Activated naive CD8-positive, alpha-beta T cell treated with anti-CD3 and anti-CD28 coated beads, Interleukin-2, amount 10 ng/mL, durations not matched to agents 7 days and 5 days (primary cell): ENCODE results near the gene PPP1R9B. TPM values are rescaled to one million over a fixed set of nuclear protein-coding genes. Genes with fewer than 3 reads are reported as not detected.

Experiments
- ATAC-seq: fragments of 150-1000 bp; cut with Tn5 transposase; one replicate; pipeline ENCODE4 v1.10.0; 2021; ENCODE audit warnings: low read depth, moderate library complexity
- POLR2A ChIA-PET: fragments of 350-600 bp; sonication (Branson Sonifier 250); formaldehyde crosslinking; loops from one replicate; lab custom pipeline; 2021; ENCODE audit warnings: antibody characterized with exemption; lab: Charles Lee
- DNase-seq: peaks from one replicate; pipeline ENCODE4 v3.0.0; 2021
- H3K27ac Mint-ChIP-seq: one replicate; pipeline ENCODE4 v1.8.0; 2022; ENCODE audit warnings: mild to moderate bottlenecking, mixed read lengths
- H3K27me3 Mint-ChIP-seq: one replicate; pipeline ENCODE4 v1.8.0; 2022; ENCODE audit warnings: mild to moderate bottlenecking, moderate library complexity, mixed read lengths
- H3K36me3 Mint-ChIP-seq: one replicate; pipeline ENCODE4 v1.8.0; 2021; ENCODE audit warnings: mild to moderate bottlenecking, mixed read lengths
- H3K4me1 Mint-ChIP-seq: one replicate; pipeline ENCODE4 v1.8.0; 2021; ENCODE audit warnings: mixed read lengths
- H3K4me3 Mint-ChIP-seq: one replicate; pipeline ENCODE4 v1.8.0; 2022; ENCODE audit warnings: mild to moderate bottlenecking, moderate library complexity, mixed read lengths
- H3K9me3 Mint-ChIP-seq: one replicate; pipeline ENCODE4 v1.8.0; 2021; ENCODE audit warnings: mixed read lengths
- total RNA-seq, 2 experiments: library from RNA; stranded (reverse); gene quantifications; one replicate each; pipeline ENCODE4 v1.2.3, GENCODE V29; 2021

The PPP1R9B gene
- total RNA-seq, 2 experiments from 2014 or later, result 114 to 116 TPM

GRCh38 chr17:50101346-50102163 is 48.9 kb downstream of the PPP1R9B start:
- POLR2A ChIA-PET, result no interaction called here
- H3K27me3 Mint-ChIP-seq, result no peaks in the 10 kb centered on the region

GRCh38 chr17:50100921-50101345 is 49.5 kb downstream of the PPP1R9B start:
- Mint-ChIP-seq H3K36me3 (no peaks in the 10 kb centered on the region), H3K4me1 (peaks cover 8% of the 10 kb centered on the region), H3K9me3 (no peaks in the 10 kb centered on the region), H3K27ac (no peak overlapping the region), H3K27me3 (no peaks in the 10 kb centered on the region), H3K4me3 (no peak overlapping the region)
- POLR2A ChIA-PET, result no interaction called here
- ATAC-seq (no peak), DNase-seq (no peak)

More at GRCh38 chr17:50101346-50102163, 48.9 kb downstream of the PPP1R9B start:
- ATAC-seq (no peak), DNase-seq (no peak)
- Mint-ChIP-seq H3K9me3 (no peaks in the 10 kb centered on the region), H3K36me3 (no peaks in the 10 kb centered on the region), H3K4me1 (peaks cover 7% of the 10 kb centered on the region), H3K27ac (no peak overlapping the region), H3K4me3 (no peak overlapping the region)

DNA sequence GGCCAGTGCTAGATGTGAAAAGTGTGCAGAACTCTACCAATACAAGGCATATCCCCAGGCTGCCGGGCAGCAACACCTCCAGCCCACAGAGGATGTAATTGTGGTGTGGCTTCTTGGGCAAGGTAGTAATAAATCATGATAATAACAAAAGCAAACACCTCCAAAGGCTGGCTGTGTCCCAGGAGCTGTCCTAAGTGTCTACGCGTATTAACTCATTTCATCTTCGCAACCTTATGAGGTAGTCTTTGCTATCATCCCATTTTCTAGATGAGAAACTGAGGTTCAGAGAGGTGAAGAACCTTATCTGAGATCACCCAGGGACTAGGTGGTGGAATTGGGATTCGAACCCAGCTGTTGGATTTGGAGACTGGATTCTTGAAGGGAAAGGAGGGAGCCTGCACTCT is 50.0 kb downstream of the PPP1R9B start:
- H3K9me3 Mint-ChIP-seq, result no peaks in the 10 kb centered on the region
- POLR2A ChIA-PET, result no interaction called here
- peaks cover 13% of the 10 kb centered on the region for H3K4me1 Mint-ChIP-seq
- no peak overlapping the region for H3K4me3 Mint-ChIP-seq
- H3K27ac Mint-ChIP-seq, result no peak overlapping the region
- no peaks in the 10 kb centered on the region for H3K27me3 Mint-ChIP-seq
- no peak for ATAC-seq
- DNase-seq, result no peak
- H3K36me3 Mint-ChIP-seq, result no peaks in the 10 kb centered on the region

DNA sequence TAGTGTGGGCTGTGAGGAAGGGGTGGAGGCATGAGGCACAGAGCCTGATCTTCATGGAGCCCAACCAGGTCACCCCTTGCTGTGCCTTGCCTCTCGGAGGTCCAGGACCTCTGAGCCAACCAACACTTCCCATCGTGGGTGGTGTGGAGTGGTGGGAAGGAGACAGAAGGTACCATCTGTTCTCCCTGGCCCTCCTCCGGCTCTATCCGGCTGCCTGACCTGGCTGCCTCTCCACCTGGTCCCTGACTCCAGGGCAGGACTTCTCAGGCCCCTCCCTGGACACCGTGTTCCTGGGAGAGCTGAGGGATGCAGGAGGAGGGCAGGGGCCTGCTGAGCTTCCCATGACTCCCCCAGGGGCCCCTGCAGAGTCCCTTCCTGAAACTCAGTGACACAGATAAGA is 51.5 kb downstream of the PPP1R9B start:
- H3K27ac Mint-ChIP-seq, result no peak overlapping the region
- H3K4me1 Mint-ChIP-seq, result peaks cover 16% of the 10 kb centered on the region
- no peak for ATAC-seq
- H3K9me3 Mint-ChIP-seq, result no peaks in the 10 kb centered on the region
- no peak for DNase-seq
- POLR2A ChIA-PET, result no interaction called here
- H3K4me3 Mint-ChIP-seq, result no peak overlapping the region
- no peaks in the 10 kb centered on the region for H3K27me3 Mint-ChIP-seq
- no peaks in the 10 kb centered on the region for H3K36me3 Mint-ChIP-seq

DNA sequence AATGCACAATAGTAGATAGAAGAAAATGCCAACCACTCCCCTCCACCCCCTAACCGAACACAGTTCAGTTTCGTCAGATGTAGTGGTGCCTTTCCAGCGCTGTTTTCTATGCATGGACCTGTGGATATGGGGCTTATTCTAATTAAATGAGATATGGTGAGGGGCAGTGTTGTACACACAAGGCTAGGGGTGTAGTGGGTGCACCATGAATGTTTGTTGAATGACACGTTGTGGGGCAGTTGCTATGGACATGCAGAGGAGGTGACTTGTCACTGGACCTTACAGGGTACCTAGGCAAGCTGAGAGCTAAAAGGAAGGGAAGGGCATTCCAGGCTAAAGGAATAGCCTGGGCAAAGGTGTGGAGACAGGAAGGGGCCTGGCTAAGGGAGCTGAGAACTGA is 51.9 kb downstream of the PPP1R9B start:
- Mint-ChIP-seq H3K4me3 (no peak overlapping the region), H3K9me3 (no peaks in the 10 kb centered on the region), H3K4me1 (peaks cover 16% of the 10 kb centered on the region), H3K36me3 (no peaks in the 10 kb centered on the region), H3K27ac (no peak overlapping the region), H3K27me3 (no peaks in the 10 kb centered on the region)
- no peak for DNase-seq
- no peak for ATAC-seq
- POLR2A ChIA-PET, result no interaction called here

DNA sequence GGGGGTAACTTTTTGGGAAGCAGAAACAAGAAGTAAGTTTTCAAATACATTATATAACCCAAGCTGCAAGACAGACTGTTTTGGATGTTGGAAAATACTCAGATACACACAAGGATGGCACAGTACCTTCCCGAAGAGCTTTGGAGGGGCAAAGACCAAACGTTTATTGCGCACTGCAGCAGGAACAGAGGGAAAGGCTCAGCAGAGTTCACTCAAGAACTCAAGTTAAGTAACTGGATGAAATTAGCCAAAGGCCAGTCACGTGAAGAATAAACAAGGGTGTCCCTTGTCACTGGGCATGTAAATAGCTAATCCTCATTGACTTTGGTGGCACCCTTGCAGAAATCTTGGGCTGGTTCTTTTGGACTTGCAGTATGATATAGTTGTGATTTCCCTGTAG is 52.6 kb downstream of the PPP1R9B start:
- no peak overlapping the region for H3K27ac Mint-ChIP-seq
- POLR2A ChIA-PET, result no interaction called here
- DNase-seq, result no peak
- no peaks in the 10 kb centered on the region for H3K9me3 Mint-ChIP-seq
- H3K4me3 Mint-ChIP-seq, result no peak overlapping the region
- peaks cover 16% of the 10 kb centered on the region for H3K4me1 Mint-ChIP-seq
- no peaks in the 10 kb centered on the region for H3K36me3 Mint-ChIP-seq
- H3K27me3 Mint-ChIP-seq, result peaks cover 2% of the 10 kb centered on the region
- ATAC-seq, result no peak

GRCh38 chr17:50097455-50097854 is 53.0 kb downstream of the PPP1R9B start:
- no peak overlapping the region for H3K4me3 Mint-ChIP-seq

DNA sequence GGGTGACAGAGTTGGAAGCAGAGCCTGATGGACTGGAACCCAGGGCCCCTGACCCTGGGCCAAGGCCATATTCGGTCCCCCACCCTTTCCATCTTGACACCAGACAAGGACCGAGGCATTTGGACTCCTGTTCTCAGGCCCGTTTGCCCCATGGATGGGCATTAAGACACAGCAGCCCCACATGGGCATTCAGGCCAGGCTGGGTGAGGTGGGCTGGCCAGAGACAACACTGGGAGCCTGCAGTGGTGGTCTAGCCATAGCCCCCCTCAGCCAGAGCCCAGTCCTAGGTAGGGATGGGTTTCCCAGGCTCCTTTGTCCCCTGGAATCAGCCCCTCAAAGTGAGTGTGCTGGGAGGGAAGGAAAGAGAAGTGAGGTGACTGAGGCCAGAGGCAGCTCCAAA is 53.7 kb downstream of the PPP1R9B start:
- POLR2A ChIA-PET, result no interaction called here
- Mint-ChIP-seq H3K9me3 (no peaks in the 10 kb centered on the region), H3K4me1 (peaks cover 16% of the 10 kb centered on the region), H3K36me3 (no peaks in the 10 kb centered on the region), H3K27ac (peak overlapping the region; percentile 32), H3K27me3 (peaks cover 2% of the 10 kb centered on the region), H3K4me3 (no peak overlapping the region)
- ATAC-seq (no peak), DNase-seq (no peak)

More at GRCh38 chr17:50097455-50097854, 53.0 kb downstream of the PPP1R9B start:
- no peaks in the 10 kb centered on the region for H3K36me3 Mint-ChIP-seq
- POLR2A ChIA-PET, result no interaction called here
- peaks cover 2% of the 10 kb centered on the region for H3K27me3 Mint-ChIP-seq
- ATAC-seq (no peak), DNase-seq (no peak)
- H3K27ac Mint-ChIP-seq, result no peak overlapping the region
- peaks cover 16% of the 10 kb centered on the region for H3K4me1 Mint-ChIP-seq
- H3K9me3 Mint-ChIP-seq, result no peaks in the 10 kb centered on the region

DNA sequence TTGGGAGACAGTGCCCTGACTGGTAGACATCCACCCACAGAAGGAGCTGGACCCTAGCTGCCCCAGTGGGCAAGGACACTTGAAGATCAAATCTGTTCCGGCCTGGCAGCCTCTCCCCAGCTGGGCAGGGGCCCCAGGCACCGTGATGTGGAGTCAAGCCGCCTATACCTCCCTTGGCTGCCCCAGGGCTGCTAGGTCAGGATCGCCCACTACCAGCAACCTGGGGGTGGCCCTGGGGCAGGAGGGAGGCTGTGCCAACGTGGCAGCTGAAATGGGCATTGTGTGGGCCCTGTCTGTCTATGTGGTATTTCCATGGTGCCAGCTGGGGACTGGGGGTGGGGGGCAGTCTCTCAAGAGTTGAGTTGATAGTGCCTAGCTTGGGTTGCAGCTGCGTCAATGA is 54.4 kb downstream of the PPP1R9B start:
- no peak for ATAC-seq
- Mint-ChIP-seq H3K4me3 (peak overlapping the region; percentile 90), H3K36me3 (no peaks in the 10 kb centered on the region), H3K27me3 (peaks cover 2% of the 10 kb centered on the region), H3K9me3 (no peaks in the 10 kb centered on the region), H3K4me1 (peaks cover 16% of the 10 kb centered on the region), H3K27ac (peak overlapping the region; percentile 92)
- DNase-seq, result no peak
- POLR2A ChIA-PET, result interaction anchor here (0.6 to 0.9 kb wide), 2 partner anchors 115 to 420 kb away, joined by 3 read pairs; no protein-coding TSS in a partner anchor

DNA sequence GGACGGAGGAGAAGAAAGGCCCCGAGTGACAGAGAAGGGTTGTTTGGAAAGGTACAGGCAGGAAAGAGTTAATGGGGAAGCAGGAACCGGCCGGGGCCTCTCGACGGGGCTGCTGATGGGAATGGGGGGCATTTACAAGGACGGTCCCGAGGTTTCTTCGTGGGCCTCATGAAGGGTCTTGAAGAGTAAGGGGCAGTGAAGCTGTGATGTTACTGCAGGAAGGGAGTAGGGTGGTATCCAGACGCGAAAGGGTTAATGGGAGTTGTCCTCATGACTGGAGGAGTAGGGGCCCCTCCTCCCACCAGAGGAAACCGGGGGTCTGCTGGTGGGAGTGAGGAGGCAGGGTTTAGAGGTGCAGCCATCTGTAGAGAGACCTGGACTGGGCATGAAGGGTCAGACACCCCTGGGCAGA is 54.8 kb downstream of the PPP1R9B start:
- ATAC-seq (no peak), DNase-seq (no peak)
- POLR2A ChIA-PET, result interaction anchor here (0.6 to 0.9 kb wide), 2 partner anchors 115 to 419 kb away, joined by 3 read pairs; no protein-coding TSS in a partner anchor
- Mint-ChIP-seq H3K9me3 (no peaks in the 10 kb centered on the region), H3K4me1 (peaks cover 16% of the 10 kb centered on the region), H3K4me3 (peak overlapping the region; percentile 90), H3K36me3 (no peaks in the 10 kb centered on the region), H3K27ac (peak overlapping the region; percentile 92), H3K27me3 (peaks cover 2% of the 10 kb centered on the region)

GRCh38 chr17:50094753-50095619 is 55.5 kb downstream of the PPP1R9B start, which contains the start of gene PDK2:
Gene PDK2, plus strand, starts transcription at chr17:50095351. Its CDS starts 85 bp downstream, at chr17:50095436.
- Mint-ChIP-seq H3K4me1 (peaks cover 9% of the 10 kb centered on the region), H3K27me3 (peaks cover 2% of the 10 kb centered on the region), H3K9me3 (no peaks in the 10 kb centered on the region), H3K36me3 (no peaks in the 10 kb centered on the region), H3K4me3 (peak within 1 kb of the TSS; percentile 90), H3K27ac (peak within 1 kb of the TSS; percentile 92)
- ATAC-seq (peak; percentile 97), DNase-seq (peak; percentile 97)
- POLR2A ChIA-PET, result interaction anchor here (0.8 to 2.0 kb wide), 6 partner anchors 19 to 203 kb away, joined by 3 to 14 read pairs (median 4); partner anchors contain the start of gene ITGA3

DNA sequence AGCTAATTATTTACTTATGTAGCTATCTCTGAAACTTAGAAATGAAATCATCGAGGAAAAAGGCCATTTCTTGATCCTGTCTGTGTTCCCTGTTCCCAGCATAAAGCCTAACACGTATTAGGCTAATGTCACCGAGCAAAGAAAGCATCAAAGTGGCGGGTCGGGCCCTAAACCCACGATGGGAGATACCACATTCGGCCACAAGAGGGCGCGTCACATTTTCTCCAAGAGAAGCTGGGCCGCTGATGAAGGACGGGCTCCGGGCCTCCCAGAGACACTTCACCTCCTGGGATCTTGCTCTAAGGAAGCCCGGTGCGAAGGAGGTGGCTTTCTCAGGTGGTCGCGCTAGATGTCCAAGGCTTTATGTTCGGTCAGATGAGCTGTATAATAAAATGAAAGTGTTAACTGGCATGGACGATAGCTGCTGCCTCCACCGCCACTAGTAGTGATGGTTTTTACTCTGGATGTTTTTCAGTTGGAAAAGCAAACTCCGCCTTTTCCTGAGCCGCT is 56.2 kb downstream of the PPP1R9B start:
- ATAC-seq (peak; percentile 26), DNase-seq (peak; percentile 93)
- H3K4me3 Mint-ChIP-seq, result peak overlapping the region; percentile 90
- H3K4me1 Mint-ChIP-seq, result peaks cover 9% of the 10 kb centered on the region
- no peaks in the 10 kb centered on the region for H3K9me3 Mint-ChIP-seq
- H3K27me3 Mint-ChIP-seq, result peaks cover 2% of the 10 kb centered on the region
- peak overlapping the region; percentile 92 for H3K27ac Mint-ChIP-seq
- H3K36me3 Mint-ChIP-seq, result no peaks in the 10 kb centered on the region
- POLR2A ChIA-PET, result interaction anchor here (0.5 to 2.0 kb wide), 7 partner anchors 19 to 862 kb away, joined by 3 to 14 read pairs (median 4); partner anchors contain the start of gene ITGA3

DNA sequence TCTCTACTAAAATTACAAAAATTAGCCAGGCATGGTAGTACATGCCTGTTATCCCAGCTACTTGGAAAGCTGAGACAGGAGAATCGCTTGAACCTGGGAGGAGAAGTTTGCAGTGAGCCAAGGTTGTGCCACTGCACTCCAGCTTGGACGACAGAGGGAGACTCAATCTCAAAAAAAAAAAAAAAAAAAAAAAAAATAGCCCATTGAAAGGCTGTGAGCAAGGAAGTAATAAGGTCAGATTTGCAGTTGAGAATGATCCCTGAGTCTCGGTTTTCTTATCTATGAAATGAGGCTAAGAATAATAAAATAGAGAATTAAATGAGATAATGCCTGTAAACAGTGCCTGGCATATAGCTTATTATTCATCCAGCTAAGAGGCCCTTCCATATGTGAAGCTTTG is 56.7 kb downstream of the PPP1R9B start:
- Mint-ChIP-seq H3K4me3 (peak overlapping the region; percentile 90), H3K36me3 (no peaks in the 10 kb centered on the region), H3K27ac (no peak overlapping the region), H3K4me1 (peaks cover 9% of the 10 kb centered on the region), H3K9me3 (no peaks in the 10 kb centered on the region), H3K27me3 (peaks cover 2% of the 10 kb centered on the region)
- POLR2A ChIA-PET, result interaction anchor here (0.5 to 2.0 kb wide), 5 partner anchors 37 to 861 kb away, joined by 3 to 14 read pairs (median 4); partner anchors contain the start of gene ITGA3
- ATAC-seq, result no peak
- DNase-seq, result no peak
